Measurements from ENCODE around the gene SOX13.
A peak's percentile ranks its signal among the peaks of the same experiment; 100 is the strongest.

The SOX13 gene

DNA sequence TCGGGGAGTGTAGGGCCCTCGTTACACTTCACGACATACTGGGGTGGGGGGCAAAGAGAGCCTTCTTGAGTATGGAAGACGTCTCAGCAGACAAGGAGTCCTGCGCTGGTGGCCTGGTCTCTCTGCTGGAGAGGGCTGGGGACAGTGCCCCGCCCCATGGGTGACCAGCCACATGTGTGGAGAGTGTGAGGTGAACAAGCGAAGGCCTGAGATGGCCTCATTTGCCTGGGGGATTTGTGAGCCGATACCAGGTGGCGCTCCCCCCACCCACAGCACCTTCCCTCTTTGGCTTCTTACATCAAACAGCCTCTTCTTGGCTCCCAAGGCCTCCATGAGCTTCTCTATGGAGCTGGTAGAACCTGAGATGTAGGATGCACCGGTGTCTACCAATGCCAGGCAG, 83.0 kb downstream of the SOX13 start:
- H3K4me3 ChIP-seq (ENCODE audit: low read depth, low read length) = no peak overlapping the region
- TF ChIP-seq, protein P1, sequence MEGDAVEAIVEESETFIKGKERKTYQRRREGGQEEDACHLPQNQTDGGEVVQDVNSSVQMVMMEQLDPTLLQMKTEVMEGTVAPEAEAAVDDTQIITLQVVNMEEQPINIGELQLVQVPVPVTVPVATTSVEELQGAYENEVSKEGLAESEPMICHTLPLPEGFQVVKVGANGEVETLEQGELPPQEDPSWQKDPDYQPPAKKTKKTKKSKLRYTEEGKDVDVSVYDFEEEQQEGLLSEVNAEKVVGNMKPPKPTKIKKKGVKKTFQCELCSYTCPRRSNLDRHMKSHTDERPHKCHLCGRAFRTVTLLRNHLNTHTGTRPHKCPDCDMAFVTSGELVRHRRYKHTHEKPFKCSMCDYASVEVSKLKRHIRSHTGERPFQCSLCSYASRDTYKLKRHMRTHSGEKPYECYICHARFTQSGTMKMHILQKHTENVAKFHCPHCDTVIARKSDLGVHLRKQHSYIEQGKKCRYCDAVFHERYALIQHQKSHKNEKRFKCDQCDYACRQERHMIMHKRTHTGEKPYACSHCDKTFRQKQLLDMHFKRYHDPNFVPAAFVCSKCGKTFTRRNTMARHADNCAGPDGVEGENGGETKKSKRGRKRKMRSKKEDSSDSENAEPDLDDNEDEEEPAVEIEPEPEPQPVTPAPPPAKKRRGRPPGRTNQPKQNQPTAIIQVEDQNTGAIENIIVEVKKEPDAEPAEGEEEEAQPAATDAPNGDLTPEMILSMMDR (IDR thresholded peaks at IDR 0.05; ENCODE audit: low read depth, low read length) = no peak

DNA sequence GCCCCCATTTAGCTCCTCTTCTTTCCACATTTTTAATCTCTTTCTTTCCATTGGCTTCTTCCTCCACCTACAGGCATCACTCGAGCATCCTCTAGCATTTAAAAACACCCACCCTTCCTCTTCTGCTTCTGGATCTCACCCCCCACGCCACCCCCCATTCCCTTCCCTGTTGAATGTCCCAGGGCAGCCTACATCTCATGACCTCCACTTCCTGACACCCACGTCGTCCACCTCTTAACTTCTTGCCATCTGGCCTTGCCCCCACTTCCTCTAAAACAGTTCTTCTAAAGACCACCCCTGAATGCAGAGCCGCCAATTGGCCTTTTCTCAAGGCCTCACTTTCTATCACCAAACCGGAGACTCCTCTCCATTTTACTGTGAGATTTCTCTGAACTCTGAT, 85.0 kb downstream of the SOX13 start:
- H3K4me3 ChIP-seq (ENCODE audit: low read depth, low read length) = no peak overlapping the region
- TF ChIP-seq, protein P1 (IDR thresholded peaks at IDR 0.05; ENCODE audit: low read depth, low read length) = no peak

DNA sequence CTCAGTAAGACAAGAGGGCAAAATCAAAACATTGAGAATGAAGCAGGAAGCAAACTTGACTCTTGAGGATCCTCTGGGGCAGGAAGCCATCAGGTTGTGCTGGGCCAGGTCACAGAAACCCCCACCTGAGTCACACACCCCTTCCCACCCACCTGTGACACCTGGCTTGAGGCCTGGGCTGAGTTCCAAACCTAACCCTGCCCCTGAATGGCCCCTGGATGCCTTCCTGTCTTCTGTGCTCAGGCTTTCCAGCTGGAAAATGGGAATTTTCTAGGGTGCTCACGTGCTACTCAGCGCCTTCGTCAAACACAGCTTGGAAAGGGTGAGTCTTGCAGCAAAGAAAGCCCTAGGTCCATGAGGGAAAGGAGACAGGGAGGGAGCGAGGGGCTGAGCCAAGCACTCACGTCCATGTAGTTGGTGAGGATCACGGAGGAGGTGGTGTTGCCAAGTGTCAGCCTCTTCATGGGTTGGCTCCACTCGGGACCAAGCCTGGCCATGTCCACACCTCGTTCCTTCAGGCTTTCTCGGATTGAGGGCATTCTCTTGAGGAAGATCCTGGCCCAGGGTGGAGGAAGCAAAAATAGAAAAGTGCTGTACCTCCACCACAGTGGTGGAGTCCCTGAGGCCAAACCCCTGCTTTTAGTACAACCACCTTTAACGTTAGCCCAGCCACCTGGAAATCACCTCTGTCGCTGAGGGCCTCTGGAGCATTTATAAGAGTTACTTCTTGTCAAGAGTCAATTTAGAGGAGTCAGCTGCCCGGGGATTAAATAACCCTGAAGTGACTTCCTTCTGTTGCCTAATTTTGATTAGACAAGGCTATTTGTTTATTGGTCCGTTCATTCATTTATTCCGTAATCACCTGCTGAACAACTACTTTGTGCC, 88.9 kb downstream of the SOX13 start:
- TF ChIP-seq, protein P1 (IDR thresholded peaks at IDR 0.05; ENCODE audit: low read depth, low read length) = no peak
- no peak overlapping the region for H3K4me3 ChIP-seq (ENCODE audit: low read depth, low read length)

DNA sequence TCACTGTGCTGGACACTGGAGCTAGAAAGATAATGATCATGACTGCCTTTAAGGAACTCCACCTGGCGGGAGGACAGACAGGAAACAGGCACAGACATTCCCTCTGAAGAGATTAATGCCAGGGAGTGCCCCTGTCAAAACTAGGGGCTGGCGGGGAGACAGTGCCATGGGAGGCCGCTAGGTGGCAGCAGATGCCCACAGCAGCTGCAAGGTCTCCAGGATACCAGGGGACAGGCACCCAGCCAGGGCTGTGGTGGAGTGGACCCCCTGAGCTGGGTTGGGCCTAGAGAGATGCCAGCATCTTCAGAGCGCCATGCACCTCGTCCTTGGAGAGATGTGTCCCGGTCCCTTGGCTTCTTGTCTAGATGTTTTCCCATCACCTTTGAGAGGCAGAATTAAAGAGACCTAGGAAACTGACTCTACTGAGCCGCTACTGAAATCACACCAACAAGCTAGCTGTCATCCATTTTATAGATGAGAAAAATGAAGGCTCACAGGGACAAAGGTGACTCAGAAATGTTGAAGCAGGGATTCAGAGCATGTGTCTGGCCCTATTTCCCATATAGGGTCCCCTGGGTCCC, 89.7 kb downstream of the SOX13 start:
- no peak overlapping the region for H3K4me3 ChIP-seq (ENCODE audit: low read depth, low read length)
- TF ChIP-seq, protein P1 (IDR thresholded peaks at IDR 0.05; ENCODE audit: low read depth, low read length) = peak; percentile 99

DNA sequence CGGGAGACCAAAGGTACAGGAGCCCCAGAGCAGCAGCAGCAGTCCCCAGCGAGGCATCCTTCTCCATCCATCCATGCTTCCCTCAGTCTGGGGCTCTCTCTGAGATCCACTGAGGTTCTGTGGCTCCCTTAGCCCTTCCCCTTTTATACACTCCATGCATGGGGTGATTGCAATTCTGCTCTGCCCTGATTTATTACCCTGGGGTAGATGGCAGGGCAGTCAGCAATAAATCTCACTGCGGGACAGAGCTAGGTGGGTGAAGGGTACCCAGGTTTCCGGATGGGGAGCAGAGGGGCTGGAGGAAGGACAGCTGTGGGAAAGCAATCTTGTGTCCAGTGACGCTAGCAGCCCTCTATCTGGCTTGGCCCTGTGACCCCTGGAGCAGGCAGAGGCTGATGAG, 93.3 kb downstream of the SOX13 start, which contains the start of gene REN:
TSS of gene REN (minus strand) at position 119 of the 400 bp plus-strand sequence. CDS start at position 75, 44 bp downstream.
- TF ChIP-seq, protein P1 (IDR thresholded peaks at IDR 0.05; ENCODE audit: low read depth, low read length) = no peak
- H3K4me3 ChIP-seq (ENCODE audit: low read depth, low read length) = no peak within 1 kb of the TSS

DNA sequence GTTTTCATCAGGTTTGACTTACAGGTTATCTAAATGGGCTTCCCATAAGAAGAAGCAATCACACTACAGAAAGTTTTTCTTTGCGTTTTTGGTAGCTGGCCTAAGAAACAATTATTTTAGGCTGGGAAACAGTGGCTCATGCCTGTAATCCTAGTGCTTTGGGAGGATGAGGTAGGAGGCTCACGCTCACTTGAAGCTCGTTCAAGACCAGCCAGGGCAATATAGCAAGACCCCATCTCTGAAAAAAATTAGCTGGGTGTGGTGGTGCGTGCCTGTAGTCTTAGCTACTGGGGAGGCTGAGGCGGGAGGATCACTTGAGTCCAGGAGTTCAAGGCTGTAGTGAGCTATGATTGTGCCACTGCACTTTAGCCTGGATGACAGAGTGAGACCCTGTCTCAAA, 94.8 kb downstream of the SOX13 start:
- TF ChIP-seq, protein P1 (IDR thresholded peaks at IDR 0.05; ENCODE audit: low read depth, low read length) = no peak
- no peak overlapping the region for H3K4me3 ChIP-seq (ENCODE audit: low read depth, low read length)

DNA sequence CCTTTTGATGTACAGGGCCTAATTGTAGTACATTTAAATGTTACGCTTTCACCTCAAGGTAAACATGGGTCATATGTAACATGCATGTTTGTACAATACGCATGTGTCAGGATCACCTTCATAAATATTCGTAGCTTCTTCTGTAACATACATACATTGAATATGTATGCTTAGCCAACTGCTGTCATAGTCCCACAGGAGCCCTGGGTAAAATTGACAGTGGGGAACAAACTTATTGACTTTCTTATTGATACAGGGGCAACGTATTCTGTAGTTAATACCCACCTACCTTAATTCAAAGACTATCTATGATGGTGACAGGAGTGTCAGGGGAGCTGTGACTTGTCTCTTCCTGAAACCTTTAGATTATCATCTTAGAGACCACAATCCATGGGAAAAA, 96.9 kb downstream of the SOX13 start:
- H3K4me3 ChIP-seq (ENCODE audit: low read depth, low read length) = no peak overlapping the region
- TF ChIP-seq, protein P1 (IDR thresholded peaks at IDR 0.05; ENCODE audit: low read depth, low read length) = no peak

All from WI38 (cell line).